ENCODE results near the gene TRAF2. TPM values are rescaled to one million over a fixed set of nuclear protein-coding genes. Genes with fewer than 3 reads are reported as not detected.

The TRAF2 gene
- total and polyA plus RNA-seq, 2 of the 13 experiments (the other 11 are each of a cell fraction or from before 2014, with no cell fraction given) = 12.4 to 13.6 TPM

DNA sequence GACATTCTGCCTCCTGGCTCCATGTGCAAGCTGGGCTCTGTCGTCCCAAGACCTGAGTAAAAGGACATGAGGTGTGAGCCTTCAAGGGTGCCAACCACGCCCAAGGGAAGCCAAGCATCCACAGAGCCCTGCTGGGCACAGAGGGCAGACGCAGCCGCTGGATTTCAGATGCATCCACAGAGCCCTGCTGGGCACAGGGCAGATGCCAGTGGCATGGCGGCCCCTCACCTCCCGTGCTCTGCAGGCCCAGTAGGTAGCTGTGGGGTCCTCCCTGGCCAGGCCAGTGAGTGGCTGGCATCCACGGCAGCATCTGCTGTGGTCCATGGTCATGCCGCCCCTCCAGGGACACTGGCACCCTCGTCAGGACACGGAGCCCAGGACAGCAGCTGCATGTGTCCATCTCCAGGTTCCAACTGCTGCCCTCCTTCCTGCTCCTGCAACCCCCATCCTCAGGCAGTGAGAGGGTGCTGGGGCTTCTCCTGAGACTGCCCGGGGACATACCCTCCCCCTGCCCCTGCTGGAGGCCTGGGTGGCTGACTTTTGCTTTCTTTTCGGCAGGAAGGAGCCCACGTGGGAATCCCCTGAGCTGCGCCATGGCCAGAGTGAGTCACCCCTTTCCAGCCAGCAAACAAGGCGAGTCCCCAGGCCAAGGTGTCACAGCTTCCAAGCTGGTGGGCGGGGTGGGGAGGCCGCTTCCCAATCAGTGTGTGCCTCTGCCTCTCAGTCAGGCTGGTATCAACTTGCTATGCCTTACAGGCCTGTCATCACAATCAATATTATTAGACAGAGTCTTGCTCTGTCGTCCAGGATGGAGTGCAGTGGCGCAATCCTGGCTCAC lies 4.0 kb upstream of the TRAF2 start (continued):
- TF ChIP-seq CEBPB (IDR thresholded peaks at IDR 0.05; ENCODE audit: borderline replicate concordance, low read depth, low read length) = peak; percentile 92
- no peak for TF ChIP-seq RAD51 (IDR thresholded peaks at IDR 0.05; ENCODE audit: borderline replicate concordance)
- TF ChIP-seq, protein P1, sequence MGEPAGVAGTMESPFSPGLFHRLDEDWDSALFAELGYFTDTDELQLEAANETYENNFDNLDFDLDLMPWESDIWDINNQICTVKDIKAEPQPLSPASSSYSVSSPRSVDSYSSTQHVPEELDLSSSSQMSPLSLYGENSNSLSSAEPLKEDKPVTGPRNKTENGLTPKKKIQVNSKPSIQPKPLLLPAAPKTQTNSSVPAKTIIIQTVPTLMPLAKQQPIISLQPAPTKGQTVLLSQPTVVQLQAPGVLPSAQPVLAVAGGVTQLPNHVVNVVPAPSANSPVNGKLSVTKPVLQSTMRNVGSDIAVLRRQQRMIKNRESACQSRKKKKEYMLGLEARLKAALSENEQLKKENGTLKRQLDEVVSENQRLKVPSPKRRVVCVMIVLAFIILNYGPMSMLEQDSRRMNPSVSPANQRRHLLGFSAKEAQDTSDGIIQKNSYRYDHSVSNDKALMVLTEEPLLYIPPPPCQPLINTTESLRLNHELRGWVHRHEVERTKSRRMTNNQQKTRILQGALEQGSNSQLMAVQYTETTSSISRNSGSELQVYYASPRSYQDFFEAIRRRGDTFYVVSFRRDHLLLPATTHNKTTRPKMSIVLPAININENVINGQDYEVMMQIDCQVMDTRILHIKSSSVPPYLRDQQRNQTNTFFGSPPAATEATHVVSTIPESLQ (CRISPR knock-in tag; conservative IDR thresholded peaks at IDR 0.05) = no peak
- TF ChIP-seq NR2F6 (IDR thresholded peaks at IDR 0.05) = no peak
- peak; percentile 72; the same call in 1 of the 2 replicates for TF ChIP-seq NR2F6 (CRISPR knock-in tag; IDR thresholded peaks at IDR 0.05)
- no peak for TF ChIP-seq ELK4 (CRISPR knock-in tag; IDR thresholded peaks at IDR 0.05; ENCODE audit: borderline replicate concordance)
- TF ChIP-seq ZNF839 (CRISPR knock-in tag; IDR thresholded peaks at IDR 0.05; ENCODE audit: borderline replicate concordance) = 0 out of 2 replicates have a peak, but pooled peaks have one; percentile 48
- no peak for TF ChIP-seq ZNF484 (CRISPR knock-in tag; IDR thresholded peaks at IDR 0.05; ENCODE audit: borderline replicate concordance, low read depth)
- peak; percentile 78; the same call in 1 of the 2 replicates for TF ChIP-seq ZNF350 (CRISPR knock-in tag; IDR thresholded peaks at IDR 0.05; ENCODE audit: borderline replicate concordance, low read depth)
- no peak; the same call in 1 of the 2 replicates for TF ChIP-seq CAMTA2 (CRISPR knock-in tag; IDR thresholded peaks at IDR 0.05; ENCODE audit: borderline replicate concordance)
- TF ChIP-seq, protein P2, sequence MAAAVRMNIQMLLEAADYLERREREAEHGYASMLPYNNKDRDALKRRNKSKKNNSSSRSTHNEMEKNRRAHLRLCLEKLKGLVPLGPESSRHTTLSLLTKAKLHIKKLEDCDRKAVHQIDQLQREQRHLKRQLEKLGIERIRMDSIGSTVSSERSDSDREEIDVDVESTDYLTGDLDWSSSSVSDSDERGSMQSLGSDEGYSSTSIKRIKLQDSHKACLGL (CRISPR knock-in tag; IDR thresholded peaks at IDR 0.05) = peak; percentile 94
- TF ChIP-seq JDP2 (CRISPR knock-in tag; IDR thresholded peaks at IDR 0.05; ENCODE audit: borderline replicate concordance) = no peak
- TF ChIP-seq SUZ12 (IDR thresholded peaks at IDR 0.05; ENCODE audit: low read depth, low read length) = no peak
- TF ChIP-seq RAD21 (CRISPR knock-in tag; IDR thresholded peaks at IDR 0.05) = 0 out of 2 replicates have a peak, but pooled peaks have one; percentile 3
- no peak for TF ChIP-seq ZNF253 (CRISPR knock-in tag; IDR thresholded peaks at IDR 0.05; ENCODE audit: borderline replicate concordance)
- TF ChIP-seq ZXDC (CRISPR knock-in tag; IDR thresholded peaks at IDR 0.05) = no peak
- no peak for TF ChIP-seq ATF1 (CRISPR knock-in tag; IDR thresholded peaks at IDR 0.05)
- TF ChIP-seq SIX4 (CRISPR knock-in tag; IDR thresholded peaks at IDR 0.05) = 0 out of 2 replicates have a peak, but pooled peaks have one; percentile 69
- TF ChIP-seq MAFF (IDR thresholded peaks at IDR 0.05; ENCODE audit: low read depth, low read length) = no peak; the same call in 1 of the 2 replicates
- no peak for TF ChIP-seq ZNF468 (CRISPR knock-in tag; IDR thresholded peaks at IDR 0.05)
- TF ChIP-seq RELA (CRISPR knock-in tag; IDR thresholded peaks at IDR 0.05) = peak; percentile 94
- TF ChIP-seq ZSCAN29 (CRISPR knock-in tag; conservative IDR thresholded peaks at IDR 0.05) = peak; percentile 65; the same call in 1 of the 2 replicates
- TF ChIP-seq SIX1 (CRISPR knock-in tag; IDR thresholded peaks at IDR 0.05; ENCODE audit: borderline replicate concordance) = peak; percentile 59; the same call in 1 of the 2 replicates
- peak; percentile 88 for TF ChIP-seq SALL1 (CRISPR knock-in tag; IDR thresholded peaks at IDR 0.05)
- peak; percentile 79 for TF ChIP-seq MYC (CRISPR knock-in tag; IDR thresholded peaks at IDR 0.05; ENCODE audit: borderline replicate concordance)
